Measurements from ENCODE around the gene LMAN2.

LMAN2 gene

GRCh38 chr5:177332031-177332895 is 19.2 kb downstream of the LMAN2 start:
- Histone ChIP-seq H3K4ac (ENCODE audit: low read depth, low read length) (no peak overlapping the region), H3K27ac (ENCODE audit: low read depth, low read length) (no peak overlapping the region), H3K4me3 (ENCODE audit: low read length) (no peak overlapping the region), H3K79me2 (ENCODE audit: control insufficient read depth, insufficient read depth, low read length) (no peaks in the 10 kb centered on the region), H3K79me1 (ENCODE audit: low read length) (no peaks in the 10 kb centered on the region), H2BK5ac (ENCODE audit: low read length) (no peak overlapping the region), H2BK120ac (ENCODE audit: low read depth, low read length) (no peak overlapping the region), H4K8ac (ENCODE audit: low read depth, low read length) (no peak overlapping the region), H3K4me1 (ENCODE audit: control insufficient read depth, low read depth, low read length) (no peaks in the 10 kb centered on the region), H3K9ac (ENCODE audit: low read length) (no peak overlapping the region), H3K36me3 (ENCODE audit: control insufficient read depth, insufficient read depth, low read length) (peaks cover 5% of the 10 kb centered on the region), H2BK15ac (replicated peaks; ENCODE audit: low read depth) (no peak overlapping the region), H3K4me2 (ENCODE audit: low read length) (no peak overlapping the region), H3K23ac (ENCODE audit: low read length) (no peak overlapping the region), H4K5ac (ENCODE audit: low read length) (no peak overlapping the region), H2AK5ac (ENCODE audit: low read length) (no peak overlapping the region), H3K27me3 (ENCODE audit: insufficient read depth, low read length, poor library complexity) (no peaks in the 10 kb centered on the region), H3K18ac (ENCODE audit: low read length) (no peak overlapping the region), H3K56ac (ENCODE audit: low read length) (no peak overlapping the region)
- no CpG with 5 or more reads among the region's 35 CpGs for WGBS (ENCODE audit: extremely low coverage, insufficient coverage, low lambda C conversion rate)
- no peak for DNase-seq

GRCh38 chr5:177330991-177331842 is 20.3 kb downstream of the LMAN2 start:
- H3K56ac ChIP-seq (ENCODE audit: low read length) = no peak overlapping the region
- no peak overlapping the region for H2BK5ac ChIP-seq (ENCODE audit: low read length)
- no CpG with 5 or more reads among the region's 27 CpGs for WGBS (ENCODE audit: extremely low coverage, insufficient coverage, low lambda C conversion rate)
- no peak for DNase-seq
- H3K18ac ChIP-seq (ENCODE audit: low read length) = no peak overlapping the region
- H3K4ac ChIP-seq (ENCODE audit: low read depth, low read length) = no peak overlapping the region
- H3K27me3 ChIP-seq (ENCODE audit: insufficient read depth, low read length, poor library complexity) = no peaks in the 10 kb centered on the region
- no peak overlapping the region for H2BK15ac ChIP-seq (replicated peaks; ENCODE audit: low read depth)
- no peak overlapping the region for H3K23ac ChIP-seq (ENCODE audit: low read length)
- H3K79me1 ChIP-seq (ENCODE audit: low read length) = no peaks in the 10 kb centered on the region
- H3K9ac ChIP-seq (ENCODE audit: low read length) = no peak overlapping the region
- H3K4me1 ChIP-seq (ENCODE audit: control insufficient read depth, low read depth, low read length) = no peaks in the 10 kb centered on the region
- no peak overlapping the region for H2AK5ac ChIP-seq (ENCODE audit: low read length)
- H2BK120ac ChIP-seq (ENCODE audit: low read depth, low read length) = no peak overlapping the region
- H3K79me2 ChIP-seq (ENCODE audit: control insufficient read depth, insufficient read depth, low read length) = no peaks in the 10 kb centered on the region
- no peak overlapping the region for H3K4me2 ChIP-seq (ENCODE audit: low read length)
- no peak overlapping the region for H4K5ac ChIP-seq (ENCODE audit: low read length)
- no peak overlapping the region for H4K8ac ChIP-seq (ENCODE audit: low read depth, low read length)
- no peak overlapping the region for H3K4me3 ChIP-seq (ENCODE audit: low read length)
- H3K36me3 ChIP-seq (ENCODE audit: control insufficient read depth, insufficient read depth, low read length) = peaks cover 5% of the 10 kb centered on the region
- H3K27ac ChIP-seq (ENCODE audit: low read depth, low read length) = no peak overlapping the region

- no peak overlapping the region for H4K8ac ChIP-seq (ENCODE audit: low read depth, low read length)
- H3K23ac ChIP-seq (ENCODE audit: low read length) = no peak overlapping the region
- no peak for DNase-seq
- H3K27ac ChIP-seq (ENCODE audit: low read depth, low read length) = no peak overlapping the region
- H3K4ac ChIP-seq (ENCODE audit: low read depth, low read length) = no peak overlapping the region
- no peak overlapping the region for H2AK5ac ChIP-seq (ENCODE audit: low read length)
- no peaks in the 10 kb centered on the region for H3K4me1 ChIP-seq (ENCODE audit: control insufficient read depth, low read depth, low read length)
- no peak overlapping the region for H3K56ac ChIP-seq (ENCODE audit: low read length)
- H3K18ac ChIP-seq (ENCODE audit: low read length) = no peak overlapping the region
- no peak overlapping the region for H3K4me3 ChIP-seq (ENCODE audit: low read length)
- no peaks in the 10 kb centered on the region for H3K79me1 ChIP-seq (ENCODE audit: low read length)
- no peak overlapping the region for H4K5ac ChIP-seq (ENCODE audit: low read length)
- H3K4me2 ChIP-seq (ENCODE audit: low read length) = no peak overlapping the region
- H2BK5ac ChIP-seq (ENCODE audit: low read length) = no peak overlapping the region
- H3K79me2 ChIP-seq (ENCODE audit: control insufficient read depth, insufficient read depth, low read length) = no peaks in the 10 kb centered on the region
- H3K36me3 ChIP-seq (ENCODE audit: control insufficient read depth, insufficient read depth, low read length) = peaks cover 5% of the 10 kb centered on the region
- no peak overlapping the region for H2BK120ac ChIP-seq (ENCODE audit: low read depth, low read length)
- no peak overlapping the region for H2BK15ac ChIP-seq (replicated peaks; ENCODE audit: low read depth)
- no CpG with 5 or more reads among the region's 6 CpGs for WGBS (ENCODE audit: extremely low coverage, insufficient coverage, low lambda C conversion rate)
- H3K9ac ChIP-seq (ENCODE audit: low read length) = no peak overlapping the region
- no peaks in the 10 kb centered on the region for H3K27me3 ChIP-seq (ENCODE audit: insufficient read depth, low read length, poor library complexity)
Measured at GRCh38 chr5:177329883-177330282, 21.6 kb downstream of the LMAN2 start.

GRCh38 chr5:177328545-177329231 is 22.8 kb downstream of the LMAN2 start:
- Histone ChIP-seq H3K79me2 (ENCODE audit: control insufficient read depth, insufficient read depth, low read length) (no peaks in the 10 kb centered on the region), H2BK15ac (replicated peaks; ENCODE audit: low read depth) (no peak overlapping the region), H3K27me3 (ENCODE audit: insufficient read depth, low read length, poor library complexity) (no peaks in the 10 kb centered on the region), H3K23ac (ENCODE audit: low read length) (no peak overlapping the region), H4K8ac (ENCODE audit: low read depth, low read length) (no peak overlapping the region), H3K4me2 (ENCODE audit: low read length) (no peak overlapping the region), H3K18ac (ENCODE audit: low read length) (no peak overlapping the region), H3K4ac (ENCODE audit: low read depth, low read length) (no peak overlapping the region), H3K4me1 (ENCODE audit: control insufficient read depth, low read depth, low read length) (no peaks in the 10 kb centered on the region), H3K9ac (ENCODE audit: low read length) (no peak overlapping the region), H2BK120ac (ENCODE audit: low read depth, low read length) (no peak overlapping the region), H3K36me3 (ENCODE audit: control insufficient read depth, insufficient read depth, low read length) (peaks cover 5% of the 10 kb centered on the region), H3K4me3 (ENCODE audit: low read length) (no peak overlapping the region), H3K56ac (ENCODE audit: low read length) (no peak overlapping the region), H2BK5ac (ENCODE audit: low read length) (no peak overlapping the region), H3K79me1 (ENCODE audit: low read length) (no peaks in the 10 kb centered on the region), H3K27ac (ENCODE audit: low read depth, low read length) (no peak overlapping the region), H2AK5ac (ENCODE audit: low read length) (no peak overlapping the region), H4K5ac (ENCODE audit: low read length) (no peak overlapping the region)
- no peak for DNase-seq
- no CpG with 5 or more reads among the region's 19 CpGs for WGBS (ENCODE audit: extremely low coverage, insufficient coverage, low lambda C conversion rate)

GRCh38 chr5:177327539-177328522 is 23.6 kb downstream of the LMAN2 start:
- Histone ChIP-seq H3K27ac (ENCODE audit: low read depth, low read length) (no peak overlapping the region), H4K5ac (ENCODE audit: low read length) (no peak overlapping the region), H3K27me3 (ENCODE audit: insufficient read depth, low read length, poor library complexity) (no peaks in the 10 kb centered on the region), H2AK5ac (ENCODE audit: low read length) (no peak overlapping the region), H3K9ac (ENCODE audit: low read length) (no peak overlapping the region), H3K56ac (ENCODE audit: low read length) (no peak overlapping the region), H3K23ac (ENCODE audit: low read length) (no peak overlapping the region), H2BK5ac (ENCODE audit: low read length) (no peak overlapping the region), H3K18ac (ENCODE audit: low read length) (no peak overlapping the region), H3K79me2 (ENCODE audit: control insufficient read depth, insufficient read depth, low read length) (no peaks in the 10 kb centered on the region), H4K8ac (ENCODE audit: low read depth, low read length) (no peak overlapping the region), H3K4me3 (ENCODE audit: low read length) (no peak overlapping the region), H2BK120ac (ENCODE audit: low read depth, low read length) (no peak overlapping the region), H3K4ac (ENCODE audit: low read depth, low read length) (no peak overlapping the region), H3K4me1 (ENCODE audit: control insufficient read depth, low read depth, low read length) (no peaks in the 10 kb centered on the region), H3K36me3 (ENCODE audit: control insufficient read depth, insufficient read depth, low read length) (peaks cover 2% of the 10 kb centered on the region), H3K4me2 (ENCODE audit: low read length) (no peak overlapping the region), H2BK15ac (replicated peaks; ENCODE audit: low read depth) (no peak overlapping the region), H3K79me1 (ENCODE audit: low read length) (no peaks in the 10 kb centered on the region)
- WGBS (ENCODE audit: extremely low coverage, insufficient coverage, low lambda C conversion rate) = no CpG with 5 or more reads among the region's 28 CpGs
- DNase-seq = no peak
